ENCODE data around the gene HIGD2A. TPM values are rescaled to one million over a fixed set of nuclear protein-coding genes. Genes with fewer than 3 reads are reported as not detected.

HIGD2A gene
- polyA plus RNA-seq, 1 of the 3 experiments (the other 2 are of a cell fraction) = 211 TPM

- no peaks in the 10 kb centered on the region for H4K20me1 ChIP-seq (ENCODE audit: insufficient read depth)
- no peaks in the 10 kb centered on the region for H3K27me3 ChIP-seq (ENCODE audit: insufficient read depth)
- no peaks in the 10 kb centered on the region for H3K79me2 ChIP-seq (ENCODE audit: insufficient read depth)
- ChIA-PET CTCF (interaction anchor here (0.9 kb wide), 1 partner anchor 16 kb away, joined by 3 read pairs; no protein-coding TSS in a partner anchor), POLR2A (interaction anchor here (0.6 kb wide), 1 partner anchor 9 kb away, joined by 4 read pairs; no protein-coding TSS in a partner anchor)
- H3K9me2 ChIP-seq = no peaks in the 10 kb centered on the region
- no peak overlapping the region for H3K4me3 ChIP-seq (ENCODE audit: low read depth in 2 of 2, low read length in 1 of 2)
- no peak overlapping the region for H3K27ac ChIP-seq (ENCODE audit: low read depth in 2 of 2, low read length in 1 of 2)
- WGBS (ENCODE audit: low lambda C conversion rate) = 83% methylated on average over 15 of the region's 17 CpGs
- H3F3A ChIP-seq (replicated peaks; ENCODE audit: insufficient read depth) = no peaks in the 10 kb centered on the region
- H3K4me1 ChIP-seq (ENCODE audit: control insufficient read depth in 1 of 2, insufficient read depth in 2 of 2, low read depth in 1 of 2, low read length in 1 of 2) = peaks cover 0 to 2% of the 10 kb centered on the region in 2 experiments; a peak in 1 of 4 replicates
- H3K36me3 ChIP-seq (replicated peaks in 1 of 2; ENCODE audit: control insufficient read depth in 1 of 2, insufficient read depth in 2 of 2, low read length in 1 of 2) = no peaks in the 10 kb centered on the region
- H3K9ac ChIP-seq = no peak overlapping the region
- H3K9me3 ChIP-seq = no peaks in the 10 kb centered on the region
- H2AFZ ChIP-seq (ENCODE audit: low read depth) = no peak overlapping the region
- no peak for DNase-seq
- TF ChIP-seq CHD2 (IDR thresholded peaks at IDR 0.05; ENCODE audit: low read length, partially characterized antibody) (no peak), ELF1 (IDR thresholded peaks at IDR 0.05) (no peak)
- TF ChIP-seq, protein P1, sequence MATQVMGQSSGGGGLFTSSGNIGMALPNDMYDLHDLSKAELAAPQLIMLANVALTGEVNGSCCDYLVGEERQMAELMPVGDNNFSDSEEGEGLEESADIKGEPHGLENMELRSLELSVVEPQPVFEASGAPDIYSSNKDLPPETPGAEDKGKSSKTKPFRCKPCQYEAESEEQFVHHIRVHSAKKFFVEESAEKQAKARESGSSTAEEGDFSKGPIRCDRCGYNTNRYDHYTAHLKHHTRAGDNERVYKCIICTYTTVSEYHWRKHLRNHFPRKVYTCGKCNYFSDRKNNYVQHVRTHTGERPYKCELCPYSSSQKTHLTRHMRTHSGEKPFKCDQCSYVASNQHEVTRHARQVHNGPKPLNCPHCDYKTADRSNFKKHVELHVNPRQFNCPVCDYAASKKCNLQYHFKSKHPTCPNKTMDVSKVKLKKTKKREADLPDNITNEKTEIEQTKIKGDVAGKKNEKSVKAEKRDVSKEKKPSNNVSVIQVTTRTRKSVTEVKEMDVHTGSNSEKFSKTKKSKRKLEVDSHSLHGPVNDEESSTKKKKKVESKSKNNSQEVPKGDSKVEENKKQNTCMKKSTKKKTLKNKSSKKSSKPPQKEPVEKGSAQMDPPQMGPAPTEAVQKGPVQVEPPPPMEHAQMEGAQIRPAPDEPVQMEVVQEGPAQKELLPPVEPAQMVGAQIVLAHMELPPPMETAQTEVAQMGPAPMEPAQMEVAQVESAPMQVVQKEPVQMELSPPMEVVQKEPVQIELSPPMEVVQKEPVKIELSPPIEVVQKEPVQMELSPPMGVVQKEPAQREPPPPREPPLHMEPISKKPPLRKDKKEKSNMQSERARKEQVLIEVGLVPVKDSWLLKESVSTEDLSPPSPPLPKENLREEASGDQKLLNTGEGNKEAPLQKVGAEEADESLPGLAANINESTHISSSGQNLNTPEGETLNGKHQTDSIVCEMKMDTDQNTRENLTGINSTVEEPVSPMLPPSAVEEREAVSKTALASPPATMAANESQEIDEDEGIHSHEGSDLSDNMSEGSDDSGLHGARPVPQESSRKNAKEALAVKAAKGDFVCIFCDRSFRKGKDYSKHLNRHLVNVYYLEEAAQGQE (IDR thresholded peaks at IDR 0.05; ENCODE audit: low read depth, low read length) = no peak
- no peak overlapping the region for H3K4me2 ChIP-seq
Measured at GRCh38 chr5:176400382-176401156, 12.0 kb downstream of the HIGD2A start.

DNA sequence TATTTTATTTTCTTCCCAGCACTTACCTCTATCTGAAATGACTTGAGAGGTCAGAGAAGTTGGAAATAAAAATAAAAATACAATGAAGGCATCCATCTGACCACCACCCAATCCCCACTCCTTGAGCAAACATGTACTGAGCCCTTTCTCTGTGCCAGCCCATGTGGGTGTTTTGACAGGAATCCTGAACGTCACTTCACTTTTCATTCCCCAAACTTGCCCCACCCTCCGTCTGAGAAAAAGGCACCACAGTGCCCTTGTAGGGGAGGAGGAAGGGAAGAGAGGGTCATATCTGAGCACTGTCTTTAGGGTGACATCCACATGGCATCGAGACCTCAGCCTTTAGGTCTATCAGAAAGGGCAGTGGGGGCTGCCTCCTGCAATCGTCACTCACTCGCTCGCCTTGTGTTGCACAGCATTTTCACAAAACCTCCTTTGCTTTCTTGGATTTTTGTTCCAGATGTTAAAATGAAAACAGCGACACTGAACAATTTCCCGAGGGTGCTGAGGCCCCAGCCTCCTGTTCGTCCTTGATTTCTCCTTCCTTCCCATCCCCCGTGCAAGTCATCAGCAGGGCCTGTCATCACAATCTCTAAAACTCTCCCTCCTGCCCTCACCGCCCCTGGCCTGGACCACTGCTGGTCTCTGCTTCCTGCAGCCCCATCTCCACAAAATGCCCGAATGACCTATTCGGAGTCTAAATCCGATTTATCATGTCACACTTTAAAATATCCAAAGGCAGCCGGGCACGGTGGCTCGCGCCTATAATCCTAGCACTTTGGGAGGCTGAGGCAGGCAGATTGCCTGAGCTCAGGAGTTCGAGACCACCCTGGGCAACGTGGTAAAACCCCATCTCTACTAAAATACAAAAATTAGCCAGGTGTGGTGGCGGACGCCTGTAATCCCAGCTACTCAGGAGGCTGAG is 13.0 kb downstream of the HIGD2A start:
- H3K36me3 ChIP-seq (replicated peaks in 1 of 2; ENCODE audit: control insufficient read depth in 1 of 2, insufficient read depth in 2 of 2, low read length in 1 of 2) = peaks cover 0 to 2% of the 10 kb centered on the region in 2 experiments
- WGBS (ENCODE audit: low lambda C conversion rate) = 95% methylated on average over 22 of the region's 22 CpGs
- CTCF ChIA-PET = interaction anchor here (0.9 to 1.0 kb wide), 2 partner anchors 15 kb away, joined by 3 to 4 read pairs; no protein-coding TSS in a partner anchor

More for the DNA sequence above, 13.0 kb downstream of the HIGD2A start:
- Histone ChIP-seq H3F3A (replicated peaks; ENCODE audit: insufficient read depth) (no peaks in the 10 kb centered on the region), H3K4me1 (ENCODE audit: control insufficient read depth in 1 of 2, insufficient read depth in 2 of 2, low read depth in 1 of 2, low read length in 1 of 2) (peaks cover 0 to 2% of the 10 kb centered on the region in 2 experiments; a peak in 1 of 4 replicates), H3K79me2 (ENCODE audit: insufficient read depth) (no peaks in the 10 kb centered on the region), H3K9ac (no peak overlapping the region), H3K9me2 (no peaks in the 10 kb centered on the region), H2AFZ (ENCODE audit: low read depth) (no peak overlapping the region), H3K27me3 (ENCODE audit: insufficient read depth) (no peaks in the 10 kb centered on the region), H4K20me1 (ENCODE audit: insufficient read depth) (no peaks in the 10 kb centered on the region), H3K4me3 (ENCODE audit: low read depth in 2 of 2, low read length in 1 of 2) (no peak overlapping the region), H3K9me3 (no peaks in the 10 kb centered on the region), H3K27ac (ENCODE audit: low read depth in 2 of 2, low read length in 1 of 2) (no peak overlapping the region), H3K4me2 (no peak overlapping the region)
- DNase-seq = no peak
- no peak for TF ChIP-seq GABPA (IDR thresholded peaks at IDR 0.05; ENCODE audit: low read depth)
- TF ChIP-seq ELF1 (IDR thresholded peaks at IDR 0.05) = no peak
- no peak for TF ChIP-seq RCOR1 (IDR thresholded peaks at IDR 0.05; ENCODE audit: low read length)
- TF ChIP-seq RXRA (IDR thresholded peaks at IDR 0.05; ENCODE audit: borderline replicate concordance, low read depth) = no peak
- no peak for TF ChIP-seq TEAD4 (IDR thresholded peaks at IDR 0.05; ENCODE audit: borderline replicate concordance, insufficient read depth)
- no peak for TF ChIP-seq CTCF (IDR thresholded peaks at IDR 0.05)
- no peak for TF ChIP-seq YY1 (IDR thresholded peaks at IDR 0.05; ENCODE audit: low read depth)
- no peak for TF ChIP-seq CHD2 (IDR thresholded peaks at IDR 0.05; ENCODE audit: low read length, partially characterized antibody)
- TF ChIP-seq FOSL2 (IDR thresholded peaks at IDR 0.05; ENCODE audit: borderline replicate concordance, low read depth) = no peak
- no peak for TF ChIP-seq TAF1 (IDR thresholded peaks at IDR 0.05; ENCODE audit: borderline replicate concordance, low read depth, low read length)
- no peak for TF ChIP-seq FOXJ3 (CRISPR knock-in tag; IDR thresholded peaks at IDR 0.05)
- no peak for TF ChIP-seq SMC3 (IDR thresholded peaks at IDR 0.05; ENCODE audit: low read depth, low read length)
- TF ChIP-seq, protein P2, sequence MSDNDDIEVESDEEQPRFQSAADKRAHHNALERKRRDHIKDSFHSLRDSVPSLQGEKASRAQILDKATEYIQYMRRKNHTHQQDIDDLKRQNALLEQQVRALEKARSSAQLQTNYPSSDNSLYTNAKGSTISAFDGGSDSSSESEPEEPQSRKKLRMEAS (IDR thresholded peaks at IDR 0.05; ENCODE audit: low read depth) = no peak
- TF ChIP-seq, protein P3, sequence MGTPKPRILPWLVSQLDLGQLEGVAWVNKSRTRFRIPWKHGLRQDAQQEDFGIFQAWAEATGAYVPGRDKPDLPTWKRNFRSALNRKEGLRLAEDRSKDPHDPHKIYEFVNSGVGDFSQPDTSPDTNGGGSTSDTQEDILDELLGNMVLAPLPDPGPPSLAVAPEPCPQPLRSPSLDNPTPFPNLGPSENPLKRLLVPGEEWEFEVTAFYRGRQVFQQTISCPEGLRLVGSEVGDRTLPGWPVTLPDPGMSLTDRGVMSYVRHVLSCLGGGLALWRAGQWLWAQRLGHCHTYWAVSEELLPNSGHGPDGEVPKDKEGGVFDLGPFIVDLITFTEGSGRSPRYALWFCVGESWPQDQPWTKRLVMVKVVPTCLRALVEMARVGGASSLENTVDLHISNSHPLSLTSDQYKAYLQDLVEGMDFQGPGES (IDR thresholded peaks at IDR 0.05; ENCODE audit: low read depth, low read length) = no peak
- POLR2A ChIA-PET = no interaction called here

Data from SK-N-SH (cell line).